Thymus (tissue), 11 donors: ENCODE measurements around the gene RECQL5. TPM values are rescaled to one million over a fixed set of nuclear protein-coding genes. Genes with fewer than 3 reads are reported as not detected.
A peak's percentile ranks its signal among the peaks of the same experiment; 100 is the strongest.

ENCODE experiments used
- DNase-seq, 9 donors: peaks; one replicate each; pipeline ENCODE4 v3.0.0-alpha.2; 2013; ENCODE audit warnings: low spot score in 9 of 9, low read depth in 6 of 9, missing footprints in 1 of 9
- H3K27ac ChIP-seq, 2 donors: one replicate each; pipeline ENCODE4 v1.5.1; 2013; ENCODE audit warnings: control low read depth in 1 of 2, low read depth in 1 of 2, low read length in 1 of 2, mild to moderate bottlenecking in 1 of 2, moderate library complexity in 1 of 2
- H3K27me3 ChIP-seq, 2 donors: one replicate each; pipeline ENCODE4 v1.5.1; 2013; ENCODE audit warnings: low read length in 1 of 2; ENCODE audit not compliant: control insufficient read depth in 2 of 2, insufficient read depth in 1 of 2
- H3K36me3 ChIP-seq, 2 donors: one replicate each; pipeline ENCODE4 v1.5.1; 2013; ENCODE audit warnings: low read length in 1 of 2, mild to moderate bottlenecking in 1 of 2, moderate library complexity in 1 of 2; ENCODE audit not compliant: control insufficient read depth in 2 of 2, insufficient read depth in 2 of 2
- H3K4me1 ChIP-seq, 2 donors: one replicate each; pipeline ENCODE4 v1.5.1; 2013; ENCODE audit warnings: low read length in 2 of 2; ENCODE audit not compliant: control insufficient read depth in 2 of 2, insufficient read depth in 2 of 2
- H3K4me3 ChIP-seq, 2 donors: one replicate each; pipeline ENCODE4 v1.5.1; 2013; ENCODE audit warnings: low read length in 2 of 2, control low read depth in 1 of 2, mild to moderate bottlenecking in 1 of 2
- H3K9me3 ChIP-seq, 2 donors: one replicate each; pipeline ENCODE4 v1.5.1; 2013; ENCODE audit warnings: low read length in 1 of 2, mild to moderate bottlenecking in 1 of 2; ENCODE audit not compliant: control insufficient read depth in 2 of 2, insufficient read depth in 1 of 2
- WGBS: extraction: QIAGEN DNeasy Blood & Tissue Kit; methylation state at CpG from one replicate; pipeline ENCODE4 v1.1.7; 2013; 5-methylcytosine and 5-hydroxymethylcytosine counted together
- polyA plus RNA-seq: library from polyadenylated mRNA; stranded (reverse); fragments of 200-250 nt; gene quantifications from one replicate; pipeline ENCODE4 v1.2.3, GENCODE V29; 2013
- total RNA-seq: library from RNA; stranded (reverse); fragments of 120-200 nt; gene quantifications from one replicate; pipeline ENCODE4 v1.2.4, GENCODE V29; 2013
- donor health status: healthy.

Gene RECQL5
- total and polyA plus RNA-seq, 2 donors = 17.4 to 51.8 TPM

DNA sequence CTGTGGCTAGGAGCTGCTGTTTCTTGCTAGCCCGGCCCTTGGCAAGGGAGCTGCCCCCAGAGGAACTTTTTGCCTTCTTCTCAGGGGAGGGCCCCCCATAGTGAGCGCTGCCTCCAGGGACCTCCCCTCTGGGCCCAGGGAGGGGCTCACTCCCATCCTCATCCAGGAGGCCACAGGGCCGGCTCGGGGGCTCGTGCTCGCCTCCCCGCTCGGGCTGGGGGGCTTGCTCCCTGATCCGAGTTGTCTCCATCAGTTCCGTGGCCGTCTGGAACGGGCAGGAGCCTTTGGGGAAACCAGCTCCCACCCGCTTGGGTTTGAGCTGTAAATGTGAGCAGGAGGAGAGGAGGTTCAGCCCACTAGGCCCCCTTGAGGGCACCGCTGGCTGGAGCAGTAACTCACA lies 37.8 kb downstream of the RECQL5 start:
- H3K4me3 ChIP-seq = no peak overlapping the region
- H3K9me3 ChIP-seq = peaks cover 0 to 2% of the 10 kb centered on the region in 2 donors
- no peak for DNase-seq
- WGBS = 97% methylated on average over 14 of the region's 14 CpGs
- peaks cover 28 to 34% of the 10 kb centered on the region in 2 donors for H3K36me3 ChIP-seq
- peaks cover 5 to 17% of the 10 kb centered on the region in 2 donors for H3K4me1 ChIP-seq
- H3K27me3 ChIP-seq = no peaks in the 10 kb centered on the region
- H3K27ac ChIP-seq = no peak overlapping the region

DNA sequence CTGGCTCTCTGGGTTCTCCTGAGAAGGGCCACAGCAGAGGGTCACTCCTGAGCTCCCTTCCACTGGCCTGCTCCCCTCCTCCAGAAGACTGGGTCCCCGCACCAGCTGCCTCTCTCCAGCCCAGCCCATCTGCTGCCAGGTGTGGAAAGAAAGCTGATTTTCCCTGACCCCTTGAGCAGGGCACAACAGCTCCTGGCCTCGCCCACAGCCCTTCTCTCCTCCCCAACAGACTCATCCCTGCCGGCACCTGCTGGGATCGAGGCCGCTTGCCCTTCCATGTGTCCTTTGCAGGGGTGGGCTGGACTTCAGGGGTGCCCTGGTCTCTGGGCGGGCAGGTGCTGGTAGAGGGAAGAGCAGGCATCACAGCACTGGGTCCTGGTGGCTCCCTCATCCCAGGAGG lies 38.5 kb downstream of the RECQL5 start:
- H3K36me3 ChIP-seq = peaks cover 28 to 38% of the 10 kb centered on the region in 2 donors
- no peaks in the 10 kb centered on the region for H3K9me3 ChIP-seq
- peaks cover 0 to 10% of the 10 kb centered on the region in 2 donors for H3K4me1 ChIP-seq
- DNase-seq = no peak
- H3K4me3 ChIP-seq = no peak overlapping the region
- WGBS = 98% methylated on average over 6 of the region's 6 CpGs
- no peaks in the 10 kb centered on the region for H3K27me3 ChIP-seq
- no peak overlapping the region for H3K27ac ChIP-seq

DNA sequence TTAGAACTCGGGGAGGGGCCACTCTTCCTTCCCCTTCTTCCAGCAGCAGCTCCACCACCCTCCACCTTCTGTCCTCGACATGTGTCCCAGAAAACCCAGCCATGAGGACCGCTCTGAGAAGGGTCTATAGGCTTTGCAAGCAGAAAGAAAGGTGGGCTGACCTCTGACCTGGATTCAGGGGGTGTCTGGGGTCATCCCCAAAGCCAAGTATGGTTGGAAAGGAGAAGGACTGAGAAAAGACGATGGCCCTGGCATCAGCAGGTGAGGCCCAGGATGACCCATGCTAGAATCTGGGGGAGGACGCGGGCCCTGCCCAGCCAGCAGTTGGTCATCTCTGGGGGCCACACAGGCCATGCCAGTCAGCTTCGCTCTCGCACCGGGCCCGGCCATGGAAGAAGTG lies 39.9 kb downstream of the RECQL5 start:
- no peaks in the 10 kb centered on the region for H3K27me3 ChIP-seq
- no peak overlapping the region for H3K4me3 ChIP-seq
- no peak overlapping the region for H3K27ac ChIP-seq
- no peak for DNase-seq
- 96% methylated on average over 10 of the region's 10 CpGs for WGBS
- H3K4me1 ChIP-seq = no peaks in the 10 kb centered on the region
- no peaks in the 10 kb centered on the region for H3K9me3 ChIP-seq
- peaks cover 28 to 41% of the 10 kb centered on the region in 2 donors for H3K36me3 ChIP-seq

DNA sequence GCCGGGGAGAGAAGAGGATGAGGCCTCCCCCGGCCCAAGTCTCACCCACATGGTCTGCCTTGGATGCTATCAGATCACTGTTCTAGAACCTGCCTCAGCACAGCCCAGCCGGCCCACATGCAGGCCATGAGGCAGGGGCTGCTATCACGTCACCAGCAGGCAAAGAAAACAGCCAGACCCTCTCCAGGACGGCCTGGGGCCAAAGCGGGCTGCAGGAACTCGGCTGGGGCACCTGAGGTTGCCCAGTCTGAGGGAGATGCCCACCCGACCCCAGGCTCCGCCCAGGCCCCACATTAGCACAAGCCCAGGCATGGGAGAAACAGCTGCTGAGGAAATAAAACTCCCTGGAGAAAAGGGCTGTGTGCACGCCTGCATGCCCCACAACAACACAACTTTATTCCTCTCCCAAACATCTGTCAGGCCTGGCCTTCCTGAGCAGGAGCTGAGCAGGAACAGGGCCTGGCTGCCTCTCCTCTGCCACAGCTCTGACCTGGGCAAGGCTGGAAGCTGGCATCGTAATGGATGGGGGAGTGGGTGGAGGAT lies 40.4 kb downstream of the RECQL5 start:
- no peaks in the 10 kb centered on the region for H3K9me3 ChIP-seq
- 92% methylated on average over 11 of the region's 11 CpGs for WGBS
- H3K27ac ChIP-seq = no peak overlapping the region
- H3K36me3 ChIP-seq = peaks cover 28 to 46% of the 10 kb centered on the region in 2 donors
- no peaks in the 10 kb centered on the region for H3K27me3 ChIP-seq
- DNase-seq = no peak
- H3K4me3 ChIP-seq = no peak overlapping the region
- H3K4me1 ChIP-seq = no peaks in the 10 kb centered on the region

DNA sequence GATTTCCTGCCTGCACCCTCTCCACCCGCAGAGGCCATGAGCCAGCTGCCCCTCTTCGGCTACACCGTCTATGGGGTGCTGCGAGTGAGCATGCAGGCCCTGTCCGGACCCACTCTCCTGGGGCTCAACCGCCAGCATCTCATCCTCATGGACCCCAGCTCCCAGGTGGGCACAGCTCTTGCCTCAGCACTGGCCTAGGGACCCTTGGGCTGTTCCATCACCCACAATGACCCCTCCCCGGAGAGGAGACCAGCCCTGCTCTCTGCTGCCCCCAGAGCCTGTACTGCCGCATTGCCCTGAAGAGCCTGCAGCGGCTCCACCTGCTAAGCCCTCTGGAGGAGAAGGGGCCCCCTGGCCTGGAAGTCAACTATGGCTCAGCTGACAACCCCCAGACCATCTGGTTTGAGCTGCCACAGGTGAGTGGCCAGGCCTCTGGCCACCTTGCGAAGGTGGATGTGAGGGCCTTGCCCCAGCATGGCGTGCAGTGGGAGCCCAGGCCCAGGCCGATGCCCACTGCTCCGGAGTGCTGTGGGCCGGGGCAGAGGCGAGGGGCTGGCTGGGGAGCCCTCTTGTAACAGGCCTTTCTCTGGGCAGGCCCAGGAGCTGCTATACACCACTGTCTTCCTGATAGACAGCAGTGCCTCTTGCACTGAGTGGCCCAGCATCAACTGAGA lies 41.0 kb downstream of the RECQL5 start:
- Histone ChIP-seq H3K4me1 (no peaks in the 10 kb centered on the region), H3K4me3 (no peak overlapping the region), H3K27ac (no peak overlapping the region), H3K27me3 (no peaks in the 10 kb centered on the region), H3K9me3 (no peaks in the 10 kb centered on the region), H3K36me3 (peaks cover 28 to 43% of the 10 kb centered on the region in 2 donors)
- DNase-seq = peak in 2 of 9 donors; percentile 28 to 40
- WGBS = 96% methylated on average over 15 of the region's 15 CpGs

DNA sequence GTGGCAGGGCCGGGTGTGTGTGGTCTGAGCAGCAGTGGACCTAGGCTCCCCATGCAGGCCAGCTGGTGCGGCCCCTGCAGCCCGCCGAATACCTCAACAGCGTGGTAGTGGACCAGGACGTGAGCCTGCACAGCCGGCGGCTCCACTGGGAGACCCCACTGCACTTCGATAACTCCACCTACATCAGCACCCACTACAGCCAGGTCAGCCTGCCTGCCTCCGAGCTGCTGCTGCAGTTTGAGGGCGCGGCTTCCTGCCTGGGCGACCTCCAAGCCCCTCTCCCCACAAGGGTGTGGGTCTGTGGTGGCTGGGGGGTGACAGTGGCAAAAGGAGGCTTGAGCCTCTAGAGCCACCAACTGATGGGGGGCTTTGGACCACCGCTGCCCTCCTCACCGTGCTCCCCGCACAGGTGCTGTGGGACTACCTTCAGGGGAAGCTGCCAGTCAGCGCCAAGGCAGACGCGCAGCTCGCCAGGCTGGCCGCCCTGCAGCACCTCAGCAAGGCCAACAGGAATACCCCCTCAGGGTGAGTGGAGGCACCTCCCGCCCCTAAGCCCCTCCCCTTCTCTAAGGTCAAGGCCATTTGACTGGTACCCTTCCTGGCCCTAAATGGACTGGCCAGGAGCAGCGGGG lies 42.1 kb downstream of the RECQL5 start:
- Histone ChIP-seq H3K27me3 (no peaks in the 10 kb centered on the region), H3K4me1 (no peaks in the 10 kb centered on the region), H3K27ac (no peak overlapping the region), H3K9me3 (no peaks in the 10 kb centered on the region), H3K36me3 (peaks cover 31 to 47% of the 10 kb centered on the region in 2 donors), H3K4me3 (no peak overlapping the region)
- 94% methylated on average over 23 of the region's 23 CpGs for WGBS
- DNase-seq = no peak

DNA sequence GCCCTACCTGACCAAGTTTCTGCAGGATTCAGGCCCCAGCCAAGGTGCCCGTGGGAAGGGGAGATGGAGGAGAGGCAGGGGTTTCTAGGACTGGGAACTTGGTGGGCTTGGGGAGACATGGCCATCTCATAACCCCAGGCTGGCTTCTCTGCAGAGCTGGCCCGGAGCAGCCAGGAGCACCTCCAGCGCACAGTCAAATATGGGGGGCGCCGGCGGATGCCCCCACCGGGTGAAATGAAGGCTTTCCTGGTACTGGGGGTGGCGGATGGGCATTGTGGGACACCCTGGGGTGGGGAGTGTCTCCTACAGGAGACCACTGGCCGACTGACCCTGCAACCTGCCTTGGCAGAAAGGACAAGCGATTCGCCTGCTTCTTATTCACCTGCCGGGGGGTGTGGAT lies 42.9 kb downstream of the RECQL5 start:
- Histone ChIP-seq H3K9me3 (no peaks in the 10 kb centered on the region), H3K4me3 (no peak overlapping the region), H3K4me1 (no peaks in the 10 kb centered on the region), H3K36me3 (peaks cover 32 to 55% of the 10 kb centered on the region in 2 donors), H3K27me3 (no peaks in the 10 kb centered on the region), H3K27ac (no peak overlapping the region)
- DNase-seq = no peak
- whole genome bisulfite sequencing = 97% methylated on average over 12 of the region's 12 CpGs

DNA sequence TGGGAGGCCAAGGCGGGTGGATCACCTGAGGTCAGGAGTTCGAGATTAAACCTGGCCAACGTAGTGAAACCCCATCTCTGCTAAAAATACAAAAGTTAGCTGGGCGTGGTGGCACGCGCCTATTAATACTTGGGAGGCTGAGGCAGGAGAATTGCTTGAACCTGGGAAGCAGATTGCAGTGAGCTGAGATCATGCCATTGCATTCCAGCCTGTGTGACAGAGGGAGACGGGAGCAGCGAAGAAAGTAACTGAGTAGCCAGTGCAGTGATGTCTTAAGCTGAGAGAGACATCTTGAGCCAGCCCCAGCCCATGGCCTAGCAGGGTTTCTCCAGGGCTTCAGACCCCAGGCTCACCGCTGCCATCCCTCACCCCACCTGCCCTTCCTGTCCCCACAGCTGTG lies 43.6 kb downstream of the RECQL5 start:
- Histone ChIP-seq H3K4me3 (no peak overlapping the region), H3K9me3 (no peaks in the 10 kb centered on the region), H3K36me3 (peaks cover 35 to 57% of the 10 kb centered on the region in 2 donors), H3K4me1 (no peaks in the 10 kb centered on the region), H3K27me3 (no peaks in the 10 kb centered on the region), H3K27ac (no peak overlapping the region)
- no peak for DNase-seq
- 98% methylated on average over 9 of the region's 9 CpGs for WGBS

DNA sequence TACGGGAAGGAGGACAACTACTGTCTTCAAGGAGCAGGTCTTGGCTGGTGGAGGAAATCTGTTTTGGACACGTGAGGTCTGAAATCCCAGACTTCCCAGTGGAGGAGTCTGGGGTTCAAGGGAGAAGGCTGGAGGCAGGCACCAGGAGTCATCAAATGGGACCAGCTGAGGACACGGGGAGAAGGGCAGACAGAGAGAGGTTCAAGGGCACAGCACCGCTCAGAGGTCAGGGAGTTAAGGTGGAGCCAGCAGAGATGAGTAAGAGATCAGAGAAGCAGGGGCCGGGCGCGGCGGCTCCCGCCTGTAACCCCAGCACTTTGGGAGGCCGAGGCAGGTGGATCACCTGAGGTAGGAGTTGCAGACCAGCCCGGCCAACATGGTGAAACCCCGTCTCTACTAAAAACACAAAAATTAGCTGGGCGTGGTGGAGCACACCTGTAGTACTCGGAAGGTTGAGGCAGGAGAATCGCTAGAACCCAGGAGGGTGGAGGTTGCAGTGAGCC lies 44.1 kb downstream of the RECQL5 start:
- no peak for DNase-seq
- no peaks in the 10 kb centered on the region for H3K27me3 ChIP-seq
- H3K4me1 ChIP-seq = no peaks in the 10 kb centered on the region
- 93% methylated on average over 15 of the region's 15 CpGs for WGBS
- no peaks in the 10 kb centered on the region for H3K9me3 ChIP-seq
- no peak overlapping the region for H3K27ac ChIP-seq
- no peak overlapping the region for H3K4me3 ChIP-seq
- H3K36me3 ChIP-seq = peaks cover 38 to 62% of the 10 kb centered on the region in 2 donors
